Activated CD4-positive, alpha-beta T cell treated with anti-CD3 and anti-CD28 coated beads for 24 hours (primary cell): ENCODE measurements around the gene NUMBL.
"Not testable (repeated sequence)": the region's sequence is repeated elsewhere in the genome, so short reads cannot be mapped to it uniquely, and the experiment has no call there.

Source experiments
- DNase-seq, 2 donors: peaks; one replicate each; pipeline ENCODE4 v3.0.0-alpha.2; 2020; ENCODE audit warnings: low read depth in 2 of 2

NUMBL gene

GRCh38 chr19:40690050-40690692 lies at the start of gene NUMBL:
TSS of gene NUMBL (minus strand) at chr19:40690651. CDS start at chr19:40690483, 168 bp downstream.
- DNase-seq: no peak

GRCh38 chr19:40739030-40739839 lies 48.8 kb upstream of the NUMBL start:
- DNase-seq: no peak

GRCh38 chr19:40737102-40737644 lies 46.7 kb upstream of the NUMBL start:
- no peak for DNase-seq

GRCh38 chr19:40736661-40737060 lies 46.2 kb upstream of the NUMBL start:
- no peak for DNase-seq

GRCh38 chr19:40735013-40735771 lies 44.7 kb upstream of the NUMBL start:
- no peak for DNase-seq

- no peak for DNase-seq
Measured at GRCh38 chr19:40733149-40733548, 42.7 kb upstream of the NUMBL start.

GRCh38 chr19:40732304-40732703 lies 41.9 kb upstream of the NUMBL start:
- not testable (repeated sequence) for DNase-seq

- not testable (repeated sequence) for DNase-seq
Measured at GRCh38 chr19:40730065-40730464, 39.6 kb upstream of the NUMBL start.

GRCh38 chr19:40726279-40726678 lies 35.8 kb upstream of the NUMBL start:
- DNase-seq: no peak

- DNase-seq: no peak
Measured at GRCh38 chr19:40724855-40725254, 34.4 kb upstream of the NUMBL start.

- DNase-seq: no peak
Measured at GRCh38 chr19:40724315-40724714, 33.9 kb upstream of the NUMBL start.

GRCh38 chr19:40723661-40724254 lies 33.3 kb upstream of the NUMBL start:
- DNase-seq: no peak

- no peak for DNase-seq
Measured at GRCh38 chr19:40721936-40722661, 31.6 kb upstream of the NUMBL start.

GRCh38 chr19:40721140-40721486 lies 30.7 kb upstream of the NUMBL start:
- DNase-seq: no peak

- DNase-seq: no peak
Measured at GRCh38 chr19:40719414-40719894, 29.0 kb upstream of the NUMBL start.

GRCh38 chr19:40718774-40719391 lies 28.4 kb upstream of the NUMBL start:
- DNase-seq: no peak

GRCh38 chr19:40717880-40718773 lies 27.7 kb upstream of the NUMBL start:
- no peak for DNase-seq

- no peak for DNase-seq
Measured at GRCh38 chr19:40717325-40717879, 27.0 kb upstream of the NUMBL start.
